ENCODE results near the gene DMKN. TPM values are rescaled to one million over a fixed set of nuclear protein-coding genes. Genes with fewer than 3 reads are reported as not detected.

Gene DMKN
- total RNA-seq, 2 donors from 2014 or later, result 430 to 451 TPM

- no peaks in the 10 kb centered on the region for H3K36me3 ChIP-seq (ENCODE audit: control insufficient read depth, insufficient read depth, low read length)
- no peak overlapping the region for H3K27ac ChIP-seq (ENCODE audit: low read depth, low read length)
- peak; percentile 73 for DNase-seq
- Mint-ChIP-seq H3K27me3 (ENCODE audit: insufficient read depth) (peaks cover 33% of the 10 kb centered on the region), H3K9me3 (no peaks in the 10 kb centered on the region), H3K36me3 (ENCODE audit: low read depth) (no peaks in the 10 kb centered on the region), H3K27ac (no peak overlapping the region), H3K4me1 (peaks cover 14% of the 10 kb centered on the region), H3K4me3 (peak overlapping the region; percentile 39)
- no peak overlapping the region for H3K9ac ChIP-seq (ENCODE audit: extremely low read depth, low read length, poor library complexity, severe bottlenecking)
- H3K9me3 ChIP-seq (ENCODE audit: control insufficient read depth, low read length), result no peaks in the 10 kb centered on the region
- 39 to 45% methylated on average over 5 to 11 of the region's 11 CpGs for WGBS, 2 experiments (ENCODE audit: insufficient coverage in 1 of 2, insufficient read length in 1 of 2)
- H3K4me3 ChIP-seq (ENCODE audit: low read length), result no peak overlapping the region
- TF ChIP-seq CTCF (conservative IDR thresholded peaks at IDR 0.05), result no peak
- no peaks in the 10 kb centered on the region for H3K4me1 ChIP-seq (ENCODE audit: control insufficient read depth, insufficient read depth, low read length)
- H3K27me3 ChIP-seq (ENCODE audit: control insufficient read depth, insufficient read depth, low read length, poor library complexity, severe bottlenecking), result no peaks in the 10 kb centered on the region
Measured at GRCh38 chr19:35524181-35524837, 10.9 kb upstream of the DMKN start.

- H3K27me3 Mint-ChIP-seq (ENCODE audit: insufficient read depth), result peaks cover 20% of the 10 kb centered on the region
- H3K9me3 ChIP-seq (ENCODE audit: control insufficient read depth, low read length), result no peaks in the 10 kb centered on the region
- H3K4me1 ChIP-seq (ENCODE audit: control insufficient read depth, insufficient read depth, low read length), result no peaks in the 10 kb centered on the region
- no peak overlapping the region for H3K27ac ChIP-seq (ENCODE audit: low read depth, low read length)
- peaks cover 14% of the 10 kb centered on the region for H3K4me1 Mint-ChIP-seq
- no peak for DNase-seq
- H3K9me3 Mint-ChIP-seq, result no peaks in the 10 kb centered on the region
- H3K4me3 Mint-ChIP-seq, result no peak overlapping the region
- no peak overlapping the region for H3K27ac Mint-ChIP-seq
- H3K9ac ChIP-seq (ENCODE audit: extremely low read depth, low read length, poor library complexity, severe bottlenecking), result no peak overlapping the region
- no peaks in the 10 kb centered on the region for H3K36me3 Mint-ChIP-seq (ENCODE audit: low read depth)
- no peaks in the 10 kb centered on the region for H3K36me3 ChIP-seq (ENCODE audit: control insufficient read depth, insufficient read depth, low read length)
- no peak for TF ChIP-seq CTCF (conservative IDR thresholded peaks at IDR 0.05)
- no peak overlapping the region for H3K4me3 ChIP-seq (ENCODE audit: low read length)
- WGBS, 2 experiments (ENCODE audit: insufficient coverage in 1 of 2, insufficient read length in 1 of 2), result 92 to 94% methylated on average over 11 to 12 of the region's 12 CpGs
- no peaks in the 10 kb centered on the region for H3K27me3 ChIP-seq (ENCODE audit: control insufficient read depth, insufficient read depth, low read length, poor library complexity, severe bottlenecking)
Measured at GRCh38 chr19:35522745-35523327, 9.4 kb upstream of the DMKN start.

GRCh38 chr19:35521124-35521743 lies 7.8 kb upstream of the DMKN start:
- Mint-ChIP-seq H3K9me3 (no peaks in the 10 kb centered on the region), H3K4me3 (no peak overlapping the region), H3K27me3 (ENCODE audit: insufficient read depth) (peaks cover 11% of the 10 kb centered on the region), H3K27ac (no peak overlapping the region), H3K36me3 (ENCODE audit: low read depth) (no peaks in the 10 kb centered on the region), H3K4me1 (peaks cover 14% of the 10 kb centered on the region)
- Histone ChIP-seq H3K4me1 (ENCODE audit: control insufficient read depth, insufficient read depth, low read length) (no peaks in the 10 kb centered on the region), H3K4me3 (ENCODE audit: low read length) (no peak overlapping the region), H3K9ac (ENCODE audit: extremely low read depth, low read length, poor library complexity, severe bottlenecking) (no peak overlapping the region), H3K9me3 (ENCODE audit: control insufficient read depth, low read length) (no peaks in the 10 kb centered on the region), H3K27me3 (ENCODE audit: control insufficient read depth, insufficient read depth, low read length, poor library complexity, severe bottlenecking) (no peaks in the 10 kb centered on the region), H3K27ac (ENCODE audit: low read depth, low read length) (no peak overlapping the region), H3K36me3 (ENCODE audit: control insufficient read depth, insufficient read depth, low read length) (no peaks in the 10 kb centered on the region)
- no peak for TF ChIP-seq CTCF (conservative IDR thresholded peaks at IDR 0.05)
- WGBS, 2 experiments (ENCODE audit: insufficient coverage in 1 of 2, insufficient read length in 1 of 2), result 74 to 78% methylated on average over 5 to 16 of the region's 16 CpGs
- peak; percentile 69 for DNase-seq

Data from endodermal cell (in vitro differentiated cells).